Stomach (tissue), 9 donors: ENCODE measurements around the gene SH2D7. TPM values are rescaled to one million over a fixed set of nuclear protein-coding genes. Genes with fewer than 3 reads are reported as not detected.
A peak's percentile ranks its signal among the peaks of the same experiment; 100 is the strongest.

ENCODE experiments used
- DNase-seq, 2 donors: peaks; one replicate each; pipeline versions ENCODE4 v3.0.0 to v3.0.0-alpha.2; 2013 to 2019
- H3K27ac ChIP-seq, 5 donors: fragments of 200-600 bp in 4 of 5; sonication (generic) in 4 of 5; one replicate each; pipeline ENCODE4 v1.5.1; 2013 to 2019; ENCODE audit warnings: mild to moderate bottlenecking in 1 of 5, moderate library complexity in 1 of 5
- H3K27me3 ChIP-seq, 3 donors: fragments of 200-600 bp; sonication (generic); one replicate each; pipeline ENCODE4 v1.5.1; 2017 to 2019; ENCODE audit warnings: mixed run types in 1 of 3
- H3K36me3 ChIP-seq, 4 donors: fragments of 200-600 bp; sonication (generic); 1 replicate in 3 of 4; 2 replicates in 1 of 4; pipeline ENCODE4 v1.5.1; 2016 to 2019
- H3K4me1 ChIP-seq, 4 donors: fragments of 200-600 bp; sonication (generic); one replicate each; pipeline ENCODE4 v1.5.1; 2016 to 2019
- H3K4me3 ChIP-seq, 4 donors: fragments of 200-600 bp; sonication (generic) in 3 of 4; one replicate each; pipeline ENCODE4 v1.5.1; 2016 to 2019; ENCODE audit warnings: mild to moderate bottlenecking in 1 of 4
- H3K9me3 ChIP-seq, 4 donors: fragments of 200-600 bp; sonication (generic); one replicate each; pipeline ENCODE4 v1.5.1; 2016 to 2019
- EP300 ChIP-seq: sonication (generic); formaldehyde crosslinking; IDR thresholded peaks from one replicate; pipeline ENCODE4 v1.6.1; 2017; ENCODE audit warnings: antibody characterized with exemption
- POLR2A ChIP-seq, 4 donors: fragments of 450-650 bp; IDR thresholded peaks; one replicate each; pipeline ENCODE4 v1.6.1; 2016; ENCODE audit warnings: antibody characterized with exemption in 4 of 4, control low read depth in 2 of 4, mild to moderate bottlenecking in 1 of 4, moderate library complexity in 1 of 4
- POLR2AphosphoS5 ChIP-seq, 3 donors: sonication (generic); formaldehyde crosslinking; IDR thresholded peaks; one replicate each; pipeline ENCODE4 v1.6.1; 2016; ENCODE audit warnings: antibody characterized with exemption in 3 of 3
- WGBS, 5 donors: extraction: QIAGEN DNeasy Blood & Tissue Kit in 3 of 5; methylation state at CpG; one replicate each; pipeline versions ENCODE4 v1.1.5 to v1.1.7; 2013 to 2018; 5-methylcytosine and 5-hydroxymethylcytosine counted together
- intact Hi-C: fragments of 100-400 bp; cut with DNase I; formaldehyde crosslinking; loops from one replicate; pipeline ENCODE4 v1.15.1; 2023; ENCODE audit warnings: low total_unique reads
- polyA plus RNA-seq, 3 donors: library from polyadenylated mRNA; stranded (reverse); fragments of 200-250 nt; gene quantifications; one replicate each; pipeline ENCODE4 v1.2.3, GENCODE V29; 2013
- total RNA-seq, 5 donors: library from RNA; depleted of rRNA; stranded (reverse); fragments of >200 nt; gene quantifications; one replicate each; pipeline versions ENCODE4 v1.1.0 to v1.2.3, GENCODE V29; 2014 to 2016
- TF ChIP-seq, protein P1 (sequence below), 7 experiments: fragments of 450-650 bp in 4 of 7; fragments of 200-600 bp in 3 of 7; sonication (generic) in 3 of 7; IDR thresholded peaks; one replicate each; pipeline ENCODE4 v1.5.1; 2016 to 2019; ENCODE audit warnings: antibody characterized with exemption in 7 of 7, control low read depth in 2 of 7, mild to moderate bottlenecking in 1 of 7
- donor health status: healthy with polysubstance abuse.
- donor health status: Bipolar disorder and iron deficiency.
- donor health status: healthy.

The SH2D7 gene
- total and polyA plus RNA-seq, 8 donors = 0.29 to 0.45 TPM; not detected in 6

DNA sequence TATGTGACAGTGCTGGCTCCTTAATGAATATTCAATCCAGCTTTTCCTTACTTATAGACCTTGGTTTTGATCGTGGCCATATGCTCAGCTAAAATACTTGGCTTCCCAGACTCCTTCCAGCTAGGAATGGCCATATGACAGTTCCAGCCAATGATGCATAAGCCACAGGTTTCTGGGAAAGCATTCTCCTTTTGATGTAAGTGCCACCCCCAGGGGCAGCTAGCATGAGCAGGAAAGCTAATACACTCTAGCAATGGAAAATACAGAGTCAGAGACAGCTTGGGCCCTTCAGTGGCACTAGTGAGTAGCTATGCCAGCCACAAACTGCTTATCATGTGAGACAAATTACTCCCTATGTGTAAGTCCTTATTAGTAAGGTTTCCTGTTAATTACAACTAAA, 41.5 kb upstream of the SH2D7 start:
- Histone ChIP-seq H3K9me3 (no peaks in the 10 kb centered on the region), H3K27ac (peak overlapping the region in 3 of 5 donors; percentile 46 to 75 (median 71)), H3K4me3 (no peak overlapping the region), H3K36me3 (peaks cover 0 to 28% (median 15%) of the 10 kb centered on the region in 4 donors), H3K27me3 (no peaks in the 10 kb centered on the region), H3K4me1 (peaks cover 60 to 97% (median 83%) of the 10 kb centered on the region in 4 donors)
- 54 to 84% (median 72%) methylated on average over 1 of the region's 1 CpG for WGBS, 5 donors
- intact Hi-C loops = no loop called here
- TF ChIP-seq POLR2AphosphoS5 (IDR thresholded peaks at IDR 0.05) (no peak), POLR2A (IDR thresholded peaks at IDR 0.05) (no peak), EP300 (no peak)
- TF ChIP-seq, protein P1, sequence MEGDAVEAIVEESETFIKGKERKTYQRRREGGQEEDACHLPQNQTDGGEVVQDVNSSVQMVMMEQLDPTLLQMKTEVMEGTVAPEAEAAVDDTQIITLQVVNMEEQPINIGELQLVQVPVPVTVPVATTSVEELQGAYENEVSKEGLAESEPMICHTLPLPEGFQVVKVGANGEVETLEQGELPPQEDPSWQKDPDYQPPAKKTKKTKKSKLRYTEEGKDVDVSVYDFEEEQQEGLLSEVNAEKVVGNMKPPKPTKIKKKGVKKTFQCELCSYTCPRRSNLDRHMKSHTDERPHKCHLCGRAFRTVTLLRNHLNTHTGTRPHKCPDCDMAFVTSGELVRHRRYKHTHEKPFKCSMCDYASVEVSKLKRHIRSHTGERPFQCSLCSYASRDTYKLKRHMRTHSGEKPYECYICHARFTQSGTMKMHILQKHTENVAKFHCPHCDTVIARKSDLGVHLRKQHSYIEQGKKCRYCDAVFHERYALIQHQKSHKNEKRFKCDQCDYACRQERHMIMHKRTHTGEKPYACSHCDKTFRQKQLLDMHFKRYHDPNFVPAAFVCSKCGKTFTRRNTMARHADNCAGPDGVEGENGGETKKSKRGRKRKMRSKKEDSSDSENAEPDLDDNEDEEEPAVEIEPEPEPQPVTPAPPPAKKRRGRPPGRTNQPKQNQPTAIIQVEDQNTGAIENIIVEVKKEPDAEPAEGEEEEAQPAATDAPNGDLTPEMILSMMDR (IDR thresholded peaks at IDR 0.05) = no peak
- no peak for DNase-seq

DNA sequence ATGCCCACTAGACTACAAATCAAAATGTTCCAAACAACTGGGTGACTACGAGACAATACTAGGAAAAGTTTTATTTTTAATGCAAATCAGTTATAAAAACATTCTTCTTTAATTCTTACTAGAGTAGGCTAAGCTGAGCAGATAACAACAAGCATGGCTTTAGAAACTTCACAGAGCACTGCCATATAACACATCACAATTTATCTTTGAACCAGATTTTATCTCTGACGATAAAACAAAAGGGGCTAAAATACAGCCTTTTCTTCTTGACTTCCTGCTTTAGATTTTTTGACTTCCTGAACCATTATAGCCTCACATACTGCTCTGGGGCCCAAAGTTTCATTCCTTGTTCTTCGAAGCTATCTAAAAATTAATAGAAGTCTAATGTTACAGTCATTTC, 40.8 kb upstream of the SH2D7 start:
- peaks cover 65 to 97% (median 87%) of the 10 kb centered on the region in 4 donors for H3K4me1 ChIP-seq
- 38 to 55% (median 46%) methylated on average over 3 of the region's 3 CpGs for WGBS, 5 donors
- intact Hi-C loops = no loop called here
- H3K27ac ChIP-seq = peak overlapping the region in 4 of 5 donors; percentile 46 to 75 (median 59)
- no peaks in the 10 kb centered on the region for H3K9me3 ChIP-seq
- H3K27me3 ChIP-seq = no peaks in the 10 kb centered on the region
- H3K36me3 ChIP-seq = peaks cover 0 to 28% (median 15%) of the 10 kb centered on the region in 4 donors
- H3K4me3 ChIP-seq = no peak overlapping the region
- DNase-seq = no peak
- no peak for TF ChIP-seq EP300
- no peak for TF ChIP-seq POLR2AphosphoS5 (IDR thresholded peaks at IDR 0.05)
- TF ChIP-seq, protein P1 (IDR thresholded peaks at IDR 0.05) = no peak
- TF ChIP-seq POLR2A (IDR thresholded peaks at IDR 0.05) = no peak

- H3K4me1 ChIP-seq = peaks cover 65 to 97% (median 87%) of the 10 kb centered on the region in 4 donors
- no peak for TF ChIP-seq POLR2AphosphoS5 (IDR thresholded peaks at IDR 0.05)
- no peak for TF ChIP-seq POLR2A (IDR thresholded peaks at IDR 0.05)
- TF ChIP-seq EP300 = no peak
- TF ChIP-seq, protein P1 (IDR thresholded peaks at IDR 0.05) = no peak
- no peaks in the 10 kb centered on the region for H3K27me3 ChIP-seq
- no peaks in the 10 kb centered on the region for H3K9me3 ChIP-seq
- intact Hi-C loops = no loop called here
- H3K27ac ChIP-seq = peak overlapping the region in 4 of 5 donors; percentile 46 to 75 (median 59)
- peak; percentile 56 to 77 for DNase-seq
- peaks cover 0 to 28% (median 15%) of the 10 kb centered on the region in 4 donors for H3K36me3 ChIP-seq
- H3K4me3 ChIP-seq = no peak overlapping the region
Measured at GRCh38 chr15:78052001-78052401, 40.4 kb upstream of the SH2D7 start.

DNA sequence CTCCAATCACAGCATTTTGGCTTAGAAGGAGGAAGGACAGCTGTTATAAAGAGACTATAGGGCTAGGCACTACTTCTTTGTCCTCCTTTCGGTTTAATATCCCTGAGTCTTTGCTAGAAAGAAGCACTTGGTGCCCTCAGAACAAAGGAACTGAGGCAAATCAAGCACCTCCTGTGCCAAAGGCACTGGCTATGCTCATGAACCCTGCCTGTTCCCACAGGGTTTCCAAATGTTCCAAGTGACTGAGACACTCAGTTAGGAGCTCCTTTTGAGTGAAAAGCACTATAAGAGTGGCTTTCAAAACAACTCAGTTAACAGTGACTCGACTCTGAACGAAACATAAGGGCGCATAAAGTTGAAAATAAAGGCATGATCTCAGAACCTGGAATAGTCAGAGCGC, 39.8 kb upstream of the SH2D7 start:
- TF ChIP-seq EP300 = no peak
- no peak for TF ChIP-seq POLR2A (IDR thresholded peaks at IDR 0.05)
- TF ChIP-seq POLR2AphosphoS5 (IDR thresholded peaks at IDR 0.05) = no peak
- TF ChIP-seq, protein P1 (IDR thresholded peaks at IDR 0.05) = no peak
- Histone ChIP-seq H3K27ac (peak overlapping the region in 4 of 5 donors; percentile 46 to 75 (median 59)), H3K27me3 (no peaks in the 10 kb centered on the region), H3K4me1 (peaks cover 65 to 97% (median 87%) of the 10 kb centered on the region in 4 donors), H3K36me3 (peaks cover 0 to 28% (median 15%) of the 10 kb centered on the region in 4 donors), H3K9me3 (no peaks in the 10 kb centered on the region), H3K4me3 (no peak overlapping the region)
- WGBS, 5 donors = 82 to 90% (median 84%) methylated on average over 5 of the region's 5 CpGs
- intact Hi-C loops = no loop called here
- no peak for DNase-seq
